GM18511 (cell line): ENCODE measurements around the gene CAMTA1.

Source experiments
- ATAC-seq: cut with Tn5 transposase; IDR thresholded peaks from one replicate; pipeline ENCODE4 v1.9.1; 2021; ENCODE audit warnings: mild to moderate bottlenecking, moderate library complexity; ENCODE audit not compliant: unreplicated experiment

CAMTA1 gene

GRCh38 chr1:6996866-6997265 is 211.6 kb downstream of the CAMTA1 start:
- ATAC-seq: no peak

DNA sequence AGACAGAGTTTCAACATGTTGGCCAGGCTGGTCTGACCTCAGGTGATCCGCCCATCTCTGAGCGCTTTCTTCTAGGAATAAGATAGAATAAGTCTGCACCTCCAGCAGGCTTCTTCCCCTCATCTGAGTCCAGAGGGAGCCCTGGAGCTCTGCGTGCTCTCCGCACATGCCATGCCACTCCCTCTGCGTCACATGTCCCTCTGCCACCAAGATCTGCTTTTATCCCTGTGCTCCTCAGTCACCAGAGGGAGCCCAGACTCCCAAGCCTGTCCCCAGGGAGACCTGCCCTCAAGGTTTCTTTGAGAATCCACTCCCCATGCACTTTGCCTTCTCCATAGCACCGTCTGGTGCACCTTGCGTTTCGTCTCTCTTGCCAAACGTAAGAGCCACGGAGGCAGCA is 213.0 kb downstream of the CAMTA1 start:
- no peak for ATAC-seq

GRCh38 chr1:6999826-7000225 is 214.6 kb downstream of the CAMTA1 start:
- ATAC-seq: no peak

GRCh38 chr1:7000720-7001119 is 215.5 kb downstream of the CAMTA1 start:
- no peak for ATAC-seq

- ATAC-seq: no peak
Observed at GRCh38 chr1:7002728-7003127, 217.5 kb downstream of the CAMTA1 start.

- ATAC-seq: no peak
Observed at GRCh38 chr1:7003676-7004075, 218.4 kb downstream of the CAMTA1 start.

- ATAC-seq: no peak
Observed at GRCh38 chr1:7004181-7004580, 218.9 kb downstream of the CAMTA1 start.

GRCh38 chr1:7005762-7006161 is 220.5 kb downstream of the CAMTA1 start:
- ATAC-seq: no peak

GRCh38 chr1:7006996-7007871 is 222.0 kb downstream of the CAMTA1 start:
- no peak for ATAC-seq

DNA sequence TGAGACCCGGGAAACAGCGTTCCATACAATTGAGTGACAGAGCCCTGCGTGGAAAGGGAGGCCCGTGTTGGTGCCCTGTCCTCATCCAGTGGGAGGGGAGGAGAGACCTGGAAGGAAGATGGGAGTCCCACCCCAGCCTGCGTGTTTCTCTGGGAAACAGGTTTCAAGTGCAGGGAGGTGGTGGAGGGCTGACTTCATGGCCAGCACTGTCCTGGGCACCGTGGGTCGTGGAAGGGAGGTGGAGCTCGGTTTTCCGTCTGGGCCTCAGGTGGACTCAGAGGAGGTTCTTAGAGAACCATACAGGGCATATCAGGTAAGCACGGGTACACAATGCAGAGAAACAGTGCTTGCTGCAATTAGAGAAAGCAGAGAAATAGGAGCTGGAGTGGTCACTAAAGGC is 222.6 kb downstream of the CAMTA1 start:
- ATAC-seq: no peak

DNA sequence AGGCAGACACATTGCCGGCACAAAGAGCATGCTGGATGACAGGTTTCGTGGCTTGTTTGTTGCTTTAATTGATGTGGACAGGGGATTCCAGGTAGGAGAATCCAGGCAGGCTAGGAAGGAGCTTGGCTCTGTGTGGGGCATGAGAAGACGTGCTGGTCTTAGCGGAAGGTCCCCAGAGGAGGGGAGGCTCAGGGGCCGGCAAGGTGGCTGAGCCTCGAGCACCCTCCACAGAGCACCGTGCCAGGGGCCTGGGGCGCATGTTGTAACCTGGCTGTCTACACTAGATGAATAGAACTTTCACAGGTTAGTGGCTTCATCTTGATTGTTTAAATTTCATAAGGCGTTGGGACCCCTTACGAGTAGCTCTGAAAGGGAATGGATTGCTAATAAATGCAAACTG is 223.1 kb downstream of the CAMTA1 start:
- no peak for ATAC-seq

GRCh38 chr1:7008975-7009740 is 223.9 kb downstream of the CAMTA1 start:
- no peak for ATAC-seq

GRCh38 chr1:7009741-7010525 is 224.7 kb downstream of the CAMTA1 start:
- no peak for ATAC-seq

GRCh38 chr1:7010534-7011200 is 225.4 kb downstream of the CAMTA1 start:
- no peak for ATAC-seq

DNA sequence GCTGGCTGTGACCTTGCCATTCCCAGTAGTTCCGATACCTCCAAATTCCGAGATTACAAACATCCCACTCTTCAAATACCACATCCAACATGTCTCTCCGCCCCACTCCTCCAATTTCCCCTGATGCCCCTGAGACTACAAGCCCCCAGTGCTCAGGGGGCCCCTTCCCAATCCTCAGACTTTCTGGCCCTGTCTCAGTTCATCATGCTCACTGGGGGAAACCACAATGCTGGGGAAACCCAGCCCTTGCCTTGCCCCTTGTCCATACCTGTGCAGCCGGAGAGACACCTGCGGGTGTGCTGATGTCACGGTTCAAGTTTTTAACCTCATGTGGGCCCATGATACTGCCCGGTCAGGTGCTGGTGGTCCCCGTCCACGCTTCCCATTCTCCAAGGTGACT is 226.6 kb downstream of the CAMTA1 start:
- ATAC-seq: no peak

GRCh38 chr1:7012461-7012924 is 227.2 kb downstream of the CAMTA1 start:
- no peak for ATAC-seq

GRCh38 chr1:7013833-7014639 is 228.8 kb downstream of the CAMTA1 start:
- no peak for ATAC-seq

DNA sequence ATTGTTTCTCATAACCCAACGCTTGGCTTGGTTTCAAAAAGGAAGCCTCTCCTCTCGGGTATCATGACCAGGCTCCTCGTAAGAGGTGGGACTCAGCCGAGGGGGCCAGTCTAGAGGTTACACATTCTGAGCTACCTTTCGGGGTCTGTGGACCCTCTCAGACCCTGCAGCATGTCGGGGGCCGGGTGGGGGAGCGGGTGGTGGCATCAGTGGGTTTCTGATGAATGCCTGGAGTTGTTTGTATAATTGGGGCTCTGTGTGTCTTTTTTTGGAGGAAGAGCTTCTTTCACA is 229.3 kb downstream of the CAMTA1 start:
- ATAC-seq: no peak

DNA sequence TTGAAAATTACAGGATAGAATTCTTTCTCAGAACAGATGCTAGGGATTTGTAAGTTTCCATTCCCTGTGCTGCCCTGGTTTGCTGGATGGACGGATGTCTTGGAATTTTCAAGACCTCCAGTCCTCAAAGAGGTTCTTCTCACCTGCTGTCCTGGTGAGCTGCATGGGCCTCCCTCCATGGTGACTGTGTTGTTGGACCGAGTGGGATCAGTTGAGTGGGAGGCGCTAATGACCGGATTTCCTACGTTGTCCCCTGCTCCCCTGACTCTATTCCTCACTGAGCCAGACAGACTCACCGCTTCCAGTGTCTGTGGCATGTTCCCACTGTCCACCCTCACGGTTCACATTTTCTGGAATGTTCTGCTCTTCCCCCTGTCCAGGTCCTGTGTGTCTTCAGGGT is 229.8 kb downstream of the CAMTA1 start:
- no peak for ATAC-seq

DNA sequence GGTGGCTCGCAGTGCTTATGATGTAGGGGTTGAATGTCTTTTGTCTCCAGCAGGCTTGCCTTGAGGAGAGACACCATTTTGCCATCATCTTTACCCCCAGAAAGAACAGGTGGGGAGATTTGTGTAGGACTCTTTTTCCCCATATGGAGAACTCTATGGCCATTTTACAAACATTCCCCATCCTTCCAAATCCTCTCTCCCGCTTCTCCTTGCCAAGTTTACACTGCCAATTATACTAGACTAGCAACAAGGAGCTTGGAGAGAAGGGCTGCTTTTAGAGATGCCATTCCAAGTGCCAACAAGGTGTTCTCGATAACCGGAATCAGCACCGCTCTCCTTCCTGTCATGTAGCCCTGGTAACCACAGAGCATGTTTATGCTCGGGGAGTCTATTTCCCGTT is 233.1 kb downstream of the CAMTA1 start:
- ATAC-seq: no peak
